HCT116 (cell line): Measurements from ENCODE around the gene KLK15.

Experiments used
- POLR2AphosphoS5 ChIP-seq: IDR thresholded peaks from 2 replicates; pipeline ENCODE4 v1.6.1; 2011; ENCODE audit warnings: mild to moderate bottlenecking, low read depth, low read length, moderate library complexity
- TF ChIP-seq, protein P1 (sequence below), 3 experiments: fragments of 200-600 bp in 1 of 3; sonication (generic) in 1 of 3; IDR thresholded peaks in 2 of 3; conservative IDR thresholded peaks in 1 of 3; 2 replicates each; pipeline ENCODE4 v1.5.1; 2012 to 2017; ENCODE audit warnings: low read depth in 2 of 3, low read length in 2 of 3, antibody characterized with exemption in 1 of 3, borderline replicate concordance in 1 of 3, control low read depth in 1 of 3, mild to moderate bottlenecking in 1 of 3, mixed read lengths in 1 of 3, mixed run types in 1 of 3, moderate library complexity in 1 of 3; ENCODE audit not compliant: insufficient read depth in 1 of 3

DNA sequence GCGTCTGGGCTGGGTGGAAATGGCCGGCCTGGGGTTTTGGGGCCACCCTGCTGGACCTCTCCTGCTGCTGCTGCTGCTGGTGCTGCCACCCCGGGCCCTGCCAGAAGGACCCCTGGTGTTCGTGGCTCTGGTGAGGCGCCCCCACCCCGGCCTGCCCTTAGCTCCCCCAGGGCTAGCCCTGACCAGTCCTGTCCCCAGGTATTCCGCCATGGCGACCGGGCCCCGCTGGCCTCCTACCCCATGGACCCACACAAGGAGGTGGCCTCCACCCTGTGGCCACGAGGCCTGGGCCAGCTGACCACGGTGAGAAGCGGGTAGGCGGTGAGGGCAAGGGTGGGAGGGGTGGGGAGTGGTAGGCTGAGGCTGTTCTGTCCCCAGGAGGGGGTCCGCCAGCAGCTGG lies 43.0 kb downstream of the KLK15 start, which contains the start of gene ACP4:
- TF ChIP-seq POLR2AphosphoS5: no peak
- TF ChIP-seq, protein P1, sequence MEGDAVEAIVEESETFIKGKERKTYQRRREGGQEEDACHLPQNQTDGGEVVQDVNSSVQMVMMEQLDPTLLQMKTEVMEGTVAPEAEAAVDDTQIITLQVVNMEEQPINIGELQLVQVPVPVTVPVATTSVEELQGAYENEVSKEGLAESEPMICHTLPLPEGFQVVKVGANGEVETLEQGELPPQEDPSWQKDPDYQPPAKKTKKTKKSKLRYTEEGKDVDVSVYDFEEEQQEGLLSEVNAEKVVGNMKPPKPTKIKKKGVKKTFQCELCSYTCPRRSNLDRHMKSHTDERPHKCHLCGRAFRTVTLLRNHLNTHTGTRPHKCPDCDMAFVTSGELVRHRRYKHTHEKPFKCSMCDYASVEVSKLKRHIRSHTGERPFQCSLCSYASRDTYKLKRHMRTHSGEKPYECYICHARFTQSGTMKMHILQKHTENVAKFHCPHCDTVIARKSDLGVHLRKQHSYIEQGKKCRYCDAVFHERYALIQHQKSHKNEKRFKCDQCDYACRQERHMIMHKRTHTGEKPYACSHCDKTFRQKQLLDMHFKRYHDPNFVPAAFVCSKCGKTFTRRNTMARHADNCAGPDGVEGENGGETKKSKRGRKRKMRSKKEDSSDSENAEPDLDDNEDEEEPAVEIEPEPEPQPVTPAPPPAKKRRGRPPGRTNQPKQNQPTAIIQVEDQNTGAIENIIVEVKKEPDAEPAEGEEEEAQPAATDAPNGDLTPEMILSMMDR (IDR thresholded peaks at IDR 0.05 in 2 of 3, conservative IDR thresholded peaks at IDR 0.05 in 1 of 3; ENCODE audit: borderline replicate concordance in 1 of 3, insufficient read depth in 1 of 3, low read depth in 2 of 3, low read length in 2 of 3): no peak
